Caco-2 (cell line): Measurements from ENCODE around the gene NYAP2. TPM values are rescaled to one million over a fixed set of nuclear protein-coding genes. Genes with fewer than 3 reads are reported as not detected.

Experiments
- BruUV-seq: library from RNA; stranded (reverse); fragments of 400-500 nt; replicated peaks from 2 replicates; lab custom pipeline; 2021; lab: Mats Ljungman, UMichigan
- CTCF ChIA-PET: fragments of 300-600 bp; sonication (Branson Sonifier 250); formaldehyde crosslinking; loops from one replicate; lab custom pipeline; 2022; ENCODE audit warnings: antibody characterized with exemption; lab: Charles Lee
- POLR2A ChIA-PET: fragments of 300-600 bp; sonication (Branson Sonifier 250); formaldehyde crosslinking; loops from one replicate; lab custom pipeline; 2022; ENCODE audit warnings: antibody characterized with exemption; lab: Charles Lee
- DNase-seq, 2 experiments: peaks; one replicate each; pipeline versions ENCODE4 v3.0.0 to v3.0.0-alpha.2; 2020 to 2022
- H3K27me3 ChIP-seq: replicated peaks from 2 replicates; pipeline ENCODE4 v1.6.0; 2011; ENCODE audit warnings: low read length; ENCODE audit not compliant: control insufficient read depth, insufficient read depth
- H3K36me3 ChIP-seq: 2 replicates; pipeline ENCODE4 v1.5.1; 2011; ENCODE audit warnings: low read length; ENCODE audit not compliant: control insufficient read depth, insufficient read depth
- H3K4me1 ChIP-seq: fragments of 250-450 bp; sonication (Bioruptor Pico); 2 replicates; pipeline ENCODE4 v1.5.1; 2020; ENCODE audit warnings: mild to moderate bottlenecking
- H3K4me3 ChIP-seq: 2 replicates; pipeline ENCODE4 v1.5.1; 2011; ENCODE audit warnings: low read depth, mild to moderate bottlenecking, control low read depth, low read length
- H3K9me3 ChIP-seq: fragments of 250-450 bp; sonication (Bioruptor Pico); 2 replicates; pipeline ENCODE4 v1.5.1; 2020; ENCODE audit warnings: mild to moderate bottlenecking, moderate library complexity
- H3K27ac Mint-ChIP-seq: one replicate; pipeline ENCODE4 v1.8.0; 2022; ENCODE audit warnings: mixed read lengths; ENCODE audit not compliant: unreplicated experiment
- H3K27me3 Mint-ChIP-seq: one replicate; pipeline ENCODE4 v1.8.0; 2022; ENCODE audit warnings: mixed read lengths; ENCODE audit not compliant: insufficient read depth, unreplicated experiment
- H3K36me3 Mint-ChIP-seq: one replicate; pipeline ENCODE4 v1.8.0; 2022; ENCODE audit warnings: mild to moderate bottlenecking, mixed read lengths; ENCODE audit not compliant: insufficient read depth, unreplicated experiment
- H3K4me1 Mint-ChIP-seq: one replicate; pipeline ENCODE4 v1.8.0; 2022; ENCODE audit warnings: low read depth, mixed read lengths; ENCODE audit not compliant: unreplicated experiment
- H3K4me3 Mint-ChIP-seq: one replicate; pipeline ENCODE4 v1.8.0; 2022; ENCODE audit warnings: mild to moderate bottlenecking, moderate library complexity, mixed read lengths; ENCODE audit not compliant: unreplicated experiment
- H3K9me3 Mint-ChIP-seq: one replicate; pipeline ENCODE4 v1.8.0; 2022; ENCODE audit warnings: mixed read lengths; ENCODE audit not compliant: unreplicated experiment
- intact Hi-C: fragments of 100-400 bp; cut with micrococcal nuclease; formaldehyde crosslinking; loops from one replicate; pipeline ENCODE4 v1.10.0; 2022; ENCODE audit not compliant: unreplicated experiment
- total RNA-seq: library from RNA; stranded (reverse); gene quantifications from 2 replicates; pipeline ENCODE4 v1.2.3, GENCODE V29; 2022
- TF ChIP-seq, protein P1 (sequence below), 2 experiments: fragments of 200-600 bp in 1 of 2; IDR thresholded peaks; 1 replicate in 1 of 2; 2 replicates in 1 of 2; pipeline versions ENCODE4 v1.5.1 to v1.8.0; 2011 to 2022; ENCODE audit warnings: antibody characterized with exemption in 1 of 2, control low read depth in 1 of 2, inconsistent platforms in 1 of 2, low read depth in 1 of 2, low read length in 1 of 2, mild to moderate bottlenecking in 1 of 2, moderate library complexity in 1 of 2; ENCODE audit not compliant: insufficient read depth in 1 of 2, severe bottlenecking in 1 of 2, unreplicated experiment in 1 of 2

NYAP2 gene
- total RNA-seq, 1 experiment from 2014 or later = 0.11 TPM

DNA sequence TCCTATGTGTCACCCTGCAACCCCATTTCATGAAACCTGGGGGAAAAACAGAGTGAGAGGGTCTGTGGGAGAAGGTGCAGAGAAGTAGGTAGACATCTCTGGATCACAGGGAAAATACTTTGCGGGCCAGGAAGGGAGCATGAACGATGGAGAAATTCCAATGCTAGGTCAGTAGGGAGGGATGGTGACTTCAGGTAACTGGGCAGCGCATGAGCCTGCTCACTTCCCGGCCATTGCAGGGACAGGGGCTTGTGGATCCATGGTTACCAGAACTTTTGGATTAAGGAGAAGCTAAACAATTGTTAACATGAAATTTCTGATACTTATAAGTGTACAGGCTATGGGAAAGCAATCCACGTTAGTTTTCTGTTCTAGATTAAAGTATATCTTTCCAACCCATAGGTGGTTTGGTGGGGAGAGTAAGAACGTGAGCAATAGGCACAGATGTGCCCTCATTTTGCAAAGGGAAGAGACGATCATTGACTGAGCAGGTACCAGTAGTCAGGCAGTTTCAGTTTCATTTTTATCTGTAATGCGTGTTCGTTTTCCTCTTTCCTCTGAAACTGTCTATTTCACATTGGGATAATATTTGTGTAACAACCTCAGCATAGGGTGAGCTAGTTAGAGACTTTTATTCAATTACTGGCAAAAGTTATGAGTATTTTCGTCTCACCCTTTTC lies 65.0 kb downstream of the NYAP2 start:
- Histone ChIP-seq H3K36me3 (no peaks in the 10 kb centered on the region), H3K27me3 (no peaks in the 10 kb centered on the region), H3K4me1 (peaks cover 9% of the 10 kb centered on the region), H3K4me3 (no peak overlapping the region), H3K9me3 (no peaks in the 10 kb centered on the region)
- Mint-ChIP-seq H3K36me3 (peaks cover 7% of the 10 kb centered on the region), H3K27me3 (no peaks in the 10 kb centered on the region), H3K4me1 (peaks cover 10% of the 10 kb centered on the region), H3K4me3 (no peak overlapping the region), H3K27ac (no peak overlapping the region), H3K9me3 (peaks cover 10% of the 10 kb centered on the region)
- ChIA-PET POLR2A (no interaction called here), CTCF (no interaction called here)
- no peak for DNase-seq
- no TSS peak for BruUV-seq
- intact Hi-C loops = no loop called here
- TF ChIP-seq, protein P1, sequence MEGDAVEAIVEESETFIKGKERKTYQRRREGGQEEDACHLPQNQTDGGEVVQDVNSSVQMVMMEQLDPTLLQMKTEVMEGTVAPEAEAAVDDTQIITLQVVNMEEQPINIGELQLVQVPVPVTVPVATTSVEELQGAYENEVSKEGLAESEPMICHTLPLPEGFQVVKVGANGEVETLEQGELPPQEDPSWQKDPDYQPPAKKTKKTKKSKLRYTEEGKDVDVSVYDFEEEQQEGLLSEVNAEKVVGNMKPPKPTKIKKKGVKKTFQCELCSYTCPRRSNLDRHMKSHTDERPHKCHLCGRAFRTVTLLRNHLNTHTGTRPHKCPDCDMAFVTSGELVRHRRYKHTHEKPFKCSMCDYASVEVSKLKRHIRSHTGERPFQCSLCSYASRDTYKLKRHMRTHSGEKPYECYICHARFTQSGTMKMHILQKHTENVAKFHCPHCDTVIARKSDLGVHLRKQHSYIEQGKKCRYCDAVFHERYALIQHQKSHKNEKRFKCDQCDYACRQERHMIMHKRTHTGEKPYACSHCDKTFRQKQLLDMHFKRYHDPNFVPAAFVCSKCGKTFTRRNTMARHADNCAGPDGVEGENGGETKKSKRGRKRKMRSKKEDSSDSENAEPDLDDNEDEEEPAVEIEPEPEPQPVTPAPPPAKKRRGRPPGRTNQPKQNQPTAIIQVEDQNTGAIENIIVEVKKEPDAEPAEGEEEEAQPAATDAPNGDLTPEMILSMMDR (IDR thresholded peaks at IDR 0.05; ENCODE audit: insufficient read depth in 1 of 2, low read depth in 1 of 2, low read length in 1 of 2, severe bottlenecking in 1 of 2, unreplicated experiment in 1 of 2) = no peak

DNA sequence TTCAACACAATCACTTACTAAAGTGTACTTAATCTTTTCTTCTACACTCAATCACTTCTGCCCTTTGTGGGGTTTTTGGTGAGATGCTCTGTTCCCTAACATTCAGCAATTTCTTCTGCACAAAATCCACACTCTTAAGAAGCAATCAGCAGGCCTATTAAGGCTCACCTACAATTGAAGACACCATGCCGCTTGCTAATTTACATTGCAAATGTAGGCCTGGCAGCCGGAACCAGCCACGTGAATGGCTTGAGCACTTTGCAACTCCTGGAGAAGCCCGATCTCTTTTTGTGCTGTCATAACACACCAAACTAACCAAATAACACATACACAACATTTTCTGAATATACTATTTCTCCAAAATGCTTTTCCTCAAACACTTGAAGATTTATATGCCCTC lies 66.3 kb downstream of the NYAP2 start:
- H3K27me3 Mint-ChIP-seq = no peaks in the 10 kb centered on the region
- no peak for DNase-seq
- H3K36me3 Mint-ChIP-seq = peaks cover 7% of the 10 kb centered on the region
- no peaks in the 10 kb centered on the region for H3K36me3 ChIP-seq
- ChIA-PET POLR2A (no interaction called here), CTCF (no interaction called here)
- no peaks in the 10 kb centered on the region for H3K27me3 ChIP-seq
- BruUV-seq = no TSS peak
- peaks cover 15% of the 10 kb centered on the region for H3K4me1 ChIP-seq
- no peaks in the 10 kb centered on the region for H3K9me3 ChIP-seq
- H3K4me3 Mint-ChIP-seq = no peak overlapping the region
- H3K4me3 ChIP-seq = no peak overlapping the region
- intact Hi-C loops = no loop called here
- no peak overlapping the region for H3K27ac Mint-ChIP-seq
- TF ChIP-seq, protein P1 (IDR thresholded peaks at IDR 0.05; ENCODE audit: insufficient read depth in 1 of 2, low read depth in 1 of 2, low read length in 1 of 2, severe bottlenecking in 1 of 2, unreplicated experiment in 1 of 2) = no peak
- peaks cover 10% of the 10 kb centered on the region for H3K4me1 Mint-ChIP-seq
- peaks cover 10% of the 10 kb centered on the region for H3K9me3 Mint-ChIP-seq

DNA sequence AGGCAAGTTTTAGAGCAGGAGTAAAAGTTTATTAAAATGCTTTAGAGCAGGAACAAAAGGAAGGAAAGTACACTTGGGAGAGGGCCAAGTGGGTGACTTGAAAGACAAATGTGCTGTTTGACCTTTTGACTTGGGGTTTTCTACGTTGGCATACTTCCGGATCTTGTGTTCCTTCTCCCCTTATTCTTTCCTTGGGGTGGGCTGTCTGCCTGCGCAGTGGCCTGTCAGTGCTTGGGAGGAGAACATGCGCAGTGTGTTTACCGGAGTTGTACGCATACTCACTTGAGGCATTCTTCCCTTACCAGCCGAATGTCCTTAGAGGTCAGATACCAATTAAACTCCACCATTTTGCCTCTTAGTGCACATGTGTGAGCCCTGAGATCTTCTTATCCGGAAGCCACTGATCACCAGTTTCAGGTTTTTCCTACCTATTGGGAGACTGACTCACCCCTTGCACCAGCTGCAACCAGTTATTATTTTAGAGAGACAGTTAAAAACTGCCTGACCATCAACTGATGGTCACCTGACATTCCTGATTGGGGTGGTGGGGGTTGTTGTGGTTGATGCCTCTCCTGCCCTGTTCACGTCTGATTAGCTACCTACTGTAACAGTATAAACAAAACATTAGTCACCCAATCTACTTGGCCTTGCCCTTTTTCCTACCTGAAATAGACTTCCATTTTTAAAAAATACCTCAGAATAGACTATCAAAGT lies 67.5 kb downstream of the NYAP2 start:
- no peaks in the 10 kb centered on the region for H3K27me3 ChIP-seq

More for the DNA sequence above, 67.5 kb downstream of the NYAP2 start:
- H3K36me3 Mint-ChIP-seq = peaks cover 7% of the 10 kb centered on the region
- Histone ChIP-seq H3K4me1 (peaks cover 27% of the 10 kb centered on the region), H3K9me3 (no peaks in the 10 kb centered on the region), H3K4me3 (no peak overlapping the region), H3K36me3 (no peaks in the 10 kb centered on the region)
- no peak for DNase-seq
- peaks cover 10% of the 10 kb centered on the region for H3K9me3 Mint-ChIP-seq
- TF ChIP-seq, protein P1 (IDR thresholded peaks at IDR 0.05; ENCODE audit: insufficient read depth in 1 of 2, low read depth in 1 of 2, low read length in 1 of 2, severe bottlenecking in 1 of 2, unreplicated experiment in 1 of 2) = no peak
- no TSS peak for BruUV-seq
- intact Hi-C loops = no loop called here
- ChIA-PET CTCF (no interaction called here), POLR2A (no interaction called here)
- no peak overlapping the region for H3K4me3 Mint-ChIP-seq
- peak overlapping the region; percentile 81 for H3K27ac Mint-ChIP-seq
- H3K27me3 Mint-ChIP-seq = no peaks in the 10 kb centered on the region
- peaks cover 10% of the 10 kb centered on the region for H3K4me1 Mint-ChIP-seq
